NB4 (cell line): ENCODE results near the gene P2RX3.

Source experiments
- DNase-seq: peaks from one replicate; pipeline ENCODE4 v3.0.0; 2010; ENCODE audit warnings: low read depth
- H3K4me3 ChIP-seq: one replicate; pipeline ENCODE4 v1.5.1; 2011; ENCODE audit warnings: mild to moderate bottlenecking, low read depth, low read length, moderate library complexity
- MYC ChIP-seq: IDR thresholded peaks from 2 replicates; pipeline ENCODE4 v1.6.1; 2011; ENCODE audit warnings: low read depth, low read length
- POLR2A ChIP-seq: IDR thresholded peaks from 2 replicates; pipeline ENCODE4 v1.6.1; 2011; ENCODE audit warnings: mild to moderate bottlenecking; ENCODE audit not compliant: insufficient read length; ENCODE audit errors: extremely low read depth
- TF ChIP-seq, protein P1 (sequence below): IDR thresholded peaks from one replicate; pipeline ENCODE4 v1.5.1; 2012; ENCODE audit warnings: low read depth, low read length
- TF ChIP-seq, protein P2 (sequence below): IDR thresholded peaks from 2 replicates; pipeline ENCODE4 v1.6.1; 2011; ENCODE audit warnings: low read depth, low read length

The P2RX3 gene

DNA sequence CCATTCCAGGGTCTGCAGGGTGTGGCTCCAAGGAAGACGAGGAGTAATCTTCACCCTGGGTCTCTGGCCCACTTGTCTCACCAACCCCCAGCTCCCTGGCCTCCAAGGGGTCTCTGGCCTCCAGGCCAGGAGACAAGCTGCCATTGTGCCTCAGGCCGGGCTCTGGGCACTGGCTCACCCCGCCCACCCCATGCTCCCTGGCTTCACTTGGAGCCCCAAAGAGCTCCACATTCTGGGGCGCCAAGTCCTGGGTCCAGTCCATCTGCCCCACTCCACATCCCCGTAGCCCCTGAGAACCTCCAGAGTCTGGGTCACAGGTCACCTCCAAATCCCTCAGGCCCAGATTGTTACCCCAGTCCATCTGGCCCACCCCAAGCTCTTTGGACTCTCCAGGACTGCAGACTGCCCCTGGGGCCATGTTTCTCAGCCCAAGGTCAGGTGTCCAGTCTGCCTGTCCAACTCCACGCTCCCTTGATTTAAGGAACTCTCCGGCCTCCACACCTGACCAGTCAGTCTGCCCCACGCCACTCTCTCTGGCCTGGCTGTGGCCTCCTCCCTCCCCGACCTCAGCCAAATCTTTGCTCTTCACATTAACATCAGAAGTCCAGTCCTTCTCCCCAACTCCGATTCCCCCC is 29.6 kb upstream of the P2RX3 start:
- TF ChIP-seq POLR2A: no peak
- TF ChIP-seq, protein P1, sequence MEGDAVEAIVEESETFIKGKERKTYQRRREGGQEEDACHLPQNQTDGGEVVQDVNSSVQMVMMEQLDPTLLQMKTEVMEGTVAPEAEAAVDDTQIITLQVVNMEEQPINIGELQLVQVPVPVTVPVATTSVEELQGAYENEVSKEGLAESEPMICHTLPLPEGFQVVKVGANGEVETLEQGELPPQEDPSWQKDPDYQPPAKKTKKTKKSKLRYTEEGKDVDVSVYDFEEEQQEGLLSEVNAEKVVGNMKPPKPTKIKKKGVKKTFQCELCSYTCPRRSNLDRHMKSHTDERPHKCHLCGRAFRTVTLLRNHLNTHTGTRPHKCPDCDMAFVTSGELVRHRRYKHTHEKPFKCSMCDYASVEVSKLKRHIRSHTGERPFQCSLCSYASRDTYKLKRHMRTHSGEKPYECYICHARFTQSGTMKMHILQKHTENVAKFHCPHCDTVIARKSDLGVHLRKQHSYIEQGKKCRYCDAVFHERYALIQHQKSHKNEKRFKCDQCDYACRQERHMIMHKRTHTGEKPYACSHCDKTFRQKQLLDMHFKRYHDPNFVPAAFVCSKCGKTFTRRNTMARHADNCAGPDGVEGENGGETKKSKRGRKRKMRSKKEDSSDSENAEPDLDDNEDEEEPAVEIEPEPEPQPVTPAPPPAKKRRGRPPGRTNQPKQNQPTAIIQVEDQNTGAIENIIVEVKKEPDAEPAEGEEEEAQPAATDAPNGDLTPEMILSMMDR: no peak
- no peak for TF ChIP-seq MYC
- TF ChIP-seq, protein P2, sequence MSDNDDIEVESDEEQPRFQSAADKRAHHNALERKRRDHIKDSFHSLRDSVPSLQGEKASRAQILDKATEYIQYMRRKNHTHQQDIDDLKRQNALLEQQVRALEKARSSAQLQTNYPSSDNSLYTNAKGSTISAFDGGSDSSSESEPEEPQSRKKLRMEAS: no peak
- H3K4me3 ChIP-seq: no peak overlapping the region
- DNase-seq: no peak

DNA sequence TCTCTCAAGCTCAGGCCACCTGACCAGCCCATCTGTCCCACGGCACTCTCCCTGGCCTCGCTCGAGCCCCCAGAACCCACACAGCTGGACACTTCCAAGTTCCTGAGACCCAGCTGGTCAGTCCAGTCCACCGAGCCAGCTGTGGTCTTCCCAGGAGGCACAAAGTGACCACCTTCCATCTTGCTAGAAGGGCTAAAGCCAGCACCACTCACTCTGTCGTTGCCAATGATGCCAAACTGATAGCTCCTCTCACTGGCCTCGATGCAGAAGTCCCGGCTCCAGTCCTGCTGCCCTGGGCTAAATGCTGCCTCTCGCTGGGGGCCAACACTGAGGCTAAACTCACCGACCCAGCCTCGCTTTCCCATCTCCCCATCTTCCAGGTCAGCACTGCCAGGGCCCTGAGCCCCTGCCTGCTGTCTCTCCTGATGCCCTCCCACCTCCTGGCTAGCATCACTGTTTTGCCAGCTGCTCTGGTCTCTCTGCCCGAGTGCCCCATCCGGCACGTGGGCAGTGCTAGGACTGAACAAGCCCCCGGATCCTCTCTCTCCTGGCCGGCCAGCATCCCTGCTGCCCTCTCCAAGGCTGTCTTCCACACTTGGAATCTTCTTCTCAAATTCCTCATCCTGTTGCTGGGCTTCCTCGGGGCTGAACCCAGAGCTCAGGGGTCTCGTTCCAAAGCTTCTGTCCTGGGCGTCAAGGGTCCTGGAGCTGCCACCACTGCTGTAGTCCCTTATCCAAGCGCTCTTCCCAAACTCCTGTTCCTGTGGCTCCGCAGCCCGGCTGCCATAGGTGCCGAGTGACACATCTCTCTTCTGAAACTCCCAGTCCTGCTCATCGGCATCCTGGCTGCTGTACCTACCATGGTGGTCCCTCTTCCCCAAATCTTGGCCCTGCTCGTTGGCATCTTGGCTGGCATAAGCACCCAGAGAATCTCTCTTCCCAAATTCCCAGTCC is 28.8 kb upstream of the P2RX3 start:
- no peak for DNase-seq
- no peak overlapping the region for H3K4me3 ChIP-seq
- no peak for TF ChIP-seq POLR2A
- TF ChIP-seq, protein P2: no peak
- TF ChIP-seq, protein P1: no peak
- TF ChIP-seq MYC: no peak

DNA sequence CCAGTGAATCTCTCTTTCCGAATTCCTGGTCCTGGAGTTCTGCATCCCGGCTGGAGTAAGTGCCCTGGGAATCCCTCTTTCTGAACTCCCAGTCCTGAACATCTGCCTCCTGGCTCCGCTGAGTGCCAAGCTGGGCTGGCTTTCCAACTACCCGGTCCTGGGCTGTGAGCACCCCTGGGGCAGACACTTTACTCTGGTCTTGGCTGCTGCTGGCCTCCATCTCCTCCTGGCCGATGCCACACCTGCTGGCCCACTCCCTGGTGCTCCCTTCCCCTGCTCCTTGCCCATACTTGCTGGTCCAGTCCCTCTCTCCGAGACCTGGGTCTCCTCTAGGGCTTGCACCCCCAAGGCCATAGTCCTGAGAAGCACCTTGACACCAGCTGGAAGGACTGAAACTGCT is 28.1 kb upstream of the P2RX3 start:
- TF ChIP-seq, protein P2: no peak
- TF ChIP-seq MYC (no peak), POLR2A (no peak)
- TF ChIP-seq, protein P1: no peak
- no peak for DNase-seq
- H3K4me3 ChIP-seq: no peak overlapping the region

DNA sequence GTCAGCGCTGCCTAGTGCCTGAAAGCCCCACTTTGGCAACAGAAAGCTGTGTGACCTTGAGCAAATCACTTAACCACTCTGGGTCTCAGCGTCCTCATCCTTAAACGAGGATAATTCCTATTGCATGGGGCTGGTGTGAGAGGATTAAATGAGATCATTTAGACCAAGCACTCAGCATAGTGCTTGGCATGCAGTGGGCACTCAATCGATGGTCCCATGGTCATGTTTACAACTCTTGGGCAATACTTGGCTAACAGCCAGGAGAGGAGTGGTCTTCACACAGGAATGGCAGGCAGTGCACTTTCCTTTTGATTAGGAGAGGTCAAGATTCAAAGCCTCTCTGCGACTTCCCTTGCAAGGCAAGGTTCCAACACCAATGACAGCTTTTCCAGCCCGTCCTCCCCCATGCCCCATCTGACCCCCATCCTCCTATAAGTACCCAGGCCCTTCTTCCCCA is 27.5 kb upstream of the P2RX3 start:
- peak; percentile 48 for DNase-seq
- H3K4me3 ChIP-seq: peak overlapping the region; percentile 11
- TF ChIP-seq MYC: no peak
- TF ChIP-seq POLR2A: no peak
- TF ChIP-seq, protein P1: no peak
- TF ChIP-seq, protein P2: no peak

DNA sequence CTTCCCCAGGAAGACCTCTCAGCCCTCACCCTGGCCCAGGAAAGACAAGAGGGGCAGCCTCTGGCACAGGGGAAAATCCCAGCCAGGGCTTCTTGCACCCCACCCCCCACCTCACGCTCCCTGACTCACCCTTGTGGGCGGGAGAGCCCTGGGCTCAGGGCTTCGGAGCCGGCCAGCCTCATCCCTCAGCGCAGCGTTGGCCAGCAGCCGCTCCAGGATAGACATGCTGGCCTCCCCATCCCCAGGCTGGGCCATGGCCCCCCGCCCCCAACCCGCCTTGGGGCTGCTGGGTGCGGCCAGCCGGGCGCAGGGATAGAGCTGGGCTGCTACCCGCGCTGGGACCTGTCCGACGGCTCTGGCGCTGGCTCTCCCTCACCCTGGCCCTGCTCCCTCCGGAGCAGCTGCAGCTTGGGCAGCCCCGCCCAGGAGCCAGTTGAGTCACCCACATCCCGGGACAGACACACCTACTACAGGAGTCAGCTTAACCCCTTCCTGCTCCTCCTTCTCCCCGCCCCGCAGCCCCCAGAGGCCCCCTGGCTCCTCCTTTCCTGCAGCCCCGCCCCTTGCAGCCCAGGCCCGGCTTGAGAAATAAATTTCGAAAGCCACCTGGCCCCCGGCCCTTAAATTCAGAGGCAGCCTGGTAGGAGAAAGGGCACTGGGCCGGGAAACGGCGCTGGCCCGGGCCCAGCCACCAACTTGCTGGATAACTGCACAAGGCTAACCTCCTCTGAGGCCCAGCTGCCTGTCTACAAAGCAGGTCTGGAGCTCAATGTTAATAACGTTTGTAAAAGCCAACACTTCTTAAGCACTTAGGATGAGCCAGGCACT is 26.8 kb upstream of the P2RX3 start:
- DNase-seq: peak; percentile 97
- TF ChIP-seq POLR2A: no peak
- TF ChIP-seq, protein P2: no peak
- TF ChIP-seq, protein P1: no peak
- no peak for TF ChIP-seq MYC
- peak overlapping the region; percentile 11 for H3K4me3 ChIP-seq
